SU-DHL-6 (cell line): ENCODE measurements around the gene DLK1.

Source experiments
- H2AFZ ChIP-seq: fragments of 200-600 bp; sonication (generic); 2 replicates; pipeline ENCODE4 v1.6.1; 2014; ENCODE audit warnings: low read depth, mild to moderate bottlenecking, moderate library complexity, mixed read lengths, antibody characterized with exemption, low read length; ENCODE audit not compliant: severe bottlenecking
- H3F3A ChIP-seq: fragments of 200-600 bp; shearing (Covaris generic); 2 replicates; pipeline ENCODE4 v1.6.0; 2016; ENCODE audit warnings: antibody characterized with exemption, mild to moderate bottlenecking; ENCODE audit not compliant: insufficient read depth
- H3K27ac ChIP-seq: fragments of 200-600 bp; sonication (generic); 2 replicates; pipeline ENCODE4 v1.5.1; 2016; ENCODE audit warnings: low read depth, mild to moderate bottlenecking, low read length, moderate library complexity, mixed read lengths
- H3K27me3 ChIP-seq: fragments of 200-600 bp; sonication (generic), shearing (Covaris generic); 2 replicates; pipeline ENCODE4 v1.6.0; 2014; ENCODE audit warnings: mild to moderate bottlenecking, low read length
- H3K36me3 ChIP-seq: fragments of 200-600 bp; sonication (generic); 2 replicates; pipeline ENCODE4 v1.6.1; 2014; ENCODE audit warnings: mild to moderate bottlenecking, low read length, mixed read lengths
- H3K4me2 ChIP-seq: fragments of 300-600, 200-600 bp; shearing (Covaris generic), sonication (generic); 2 replicates; pipeline ENCODE4 v1.6.0; 2014; ENCODE audit warnings: low read length, low read depth, mild to moderate bottlenecking; ENCODE audit not compliant: poor library complexity, severe bottlenecking
- H3K4me3 ChIP-seq: fragments of 200-600 bp; sonication (generic); 2 replicates; pipeline ENCODE4 v1.5.1; 2014; ENCODE audit warnings: antibody characterized with exemption, low read length, mild to moderate bottlenecking, mixed read lengths; ENCODE audit not compliant: insufficient read depth, poor library complexity, severe bottlenecking
- H3K79me2 ChIP-seq: fragments of 200-600 bp; sonication (generic); 2 replicates; pipeline ENCODE4 v1.6.1; 2014; ENCODE audit warnings: mild to moderate bottlenecking, low read length, moderate library complexity; ENCODE audit not compliant: insufficient read depth
- H3K9ac ChIP-seq: fragments of 200-600 bp; sonication (generic); 2 replicates; pipeline ENCODE4 v1.7.0; 2014; ENCODE audit warnings: mild to moderate bottlenecking, low read length
- H3K9me2 ChIP-seq: fragments of 200-600 bp; sonication (generic); replicated peaks from 2 replicates; pipeline ENCODE4 v1.6.1; 2014; ENCODE audit warnings: low read length; ENCODE audit not compliant: insufficient read depth
- H3K9me3 ChIP-seq: fragments of 200-600 bp; sonication (generic); 2 replicates; pipeline ENCODE4 v1.6.1; 2014; ENCODE audit warnings: low read length, mixed read lengths; ENCODE audit not compliant: insufficient read depth
- H4K20me1 ChIP-seq: fragments of 200-600 bp; sonication (generic); 2 replicates; pipeline ENCODE4 v1.6.1; 2014; ENCODE audit warnings: low read depth, mild to moderate bottlenecking, antibody characterized with exemption, low read length, moderate library complexity, mixed read lengths
- CTCF ChIP-seq: fragments of 200-600 bp; sonication (generic); IDR thresholded peaks from one replicate; pipeline ENCODE4 v1.5.1; 2017; ENCODE audit warnings: antibody characterized with exemption, mild to moderate bottlenecking, low read length, moderate library complexity; ENCODE audit not compliant: insufficient read depth, poor library complexity, severe bottlenecking
- EZH2phosphoT487 ChIP-seq: fragments of 200-600 bp; sonication (generic), shearing (Covaris generic); conservative IDR thresholded peaks from 2 replicates; pipeline ENCODE4 v1.6.1; 2018; ENCODE audit warnings: mild to moderate bottlenecking, antibody characterized with exemption, low read length, moderate library complexity, mixed read lengths

The DLK1 gene

GRCh38 chr14:100684154-100684553 is 42.5 kb upstream of the DLK1 start:
- no peaks in the 10 kb centered on the region for H3K36me3 ChIP-seq
- no peaks in the 10 kb centered on the region for H3K9me3 ChIP-seq
- H3F3A ChIP-seq: no peaks in the 10 kb centered on the region
- H3K4me2 ChIP-seq: no peak overlapping the region
- H3K9me2 ChIP-seq: no peaks in the 10 kb centered on the region
- H3K4me3 ChIP-seq: no peak overlapping the region
- no peak overlapping the region for H2AFZ ChIP-seq
- no peaks in the 10 kb centered on the region for H4K20me1 ChIP-seq
- H3K9ac ChIP-seq: no peak overlapping the region
- H3K27me3 ChIP-seq: no peaks in the 10 kb centered on the region
- H3K79me2 ChIP-seq: no peaks in the 10 kb centered on the region
- TF ChIP-seq CTCF (no peak), EZH2phosphoT487 (no peak)
- no peak overlapping the region for H3K27ac ChIP-seq

- no peaks in the 10 kb centered on the region for H4K20me1 ChIP-seq
- H3K9me3 ChIP-seq: no peaks in the 10 kb centered on the region
- no peaks in the 10 kb centered on the region for H3K9me2 ChIP-seq
- H3K79me2 ChIP-seq: no peaks in the 10 kb centered on the region
- no peak overlapping the region for H3K27ac ChIP-seq
- H3K27me3 ChIP-seq: no peaks in the 10 kb centered on the region
- H2AFZ ChIP-seq: no peak overlapping the region
- no peak overlapping the region for H3K9ac ChIP-seq
- H3F3A ChIP-seq: no peaks in the 10 kb centered on the region
- H3K4me3 ChIP-seq: no peak overlapping the region
- H3K4me2 ChIP-seq: no peak overlapping the region
- TF ChIP-seq EZH2phosphoT487: no peak
- no peak for TF ChIP-seq CTCF
- no peaks in the 10 kb centered on the region for H3K36me3 ChIP-seq
Measured at GRCh38 chr14:100684961-100685360, 41.7 kb upstream of the DLK1 start.

GRCh38 chr14:100686858-100687257 is 39.8 kb upstream of the DLK1 start:
- H3K36me3 ChIP-seq: no peaks in the 10 kb centered on the region
- no peaks in the 10 kb centered on the region for H3K27me3 ChIP-seq
- no peaks in the 10 kb centered on the region for H3K79me2 ChIP-seq
- H4K20me1 ChIP-seq: no peaks in the 10 kb centered on the region
- no peaks in the 10 kb centered on the region for H3K9me3 ChIP-seq
- no peak overlapping the region for H3K9ac ChIP-seq
- H3K4me3 ChIP-seq: no peak overlapping the region
- no peak overlapping the region for H2AFZ ChIP-seq
- H3F3A ChIP-seq: no peaks in the 10 kb centered on the region
- TF ChIP-seq EZH2phosphoT487 (no peak), CTCF (no peak)
- no peak overlapping the region for H3K4me2 ChIP-seq
- H3K27ac ChIP-seq: no peak overlapping the region
- H3K9me2 ChIP-seq: no peaks in the 10 kb centered on the region

- Histone ChIP-seq H3K27me3 (no peaks in the 10 kb centered on the region), H3K9me2 (no peaks in the 10 kb centered on the region), H3K9me3 (no peaks in the 10 kb centered on the region)
Measured at GRCh38 chr14:100687386-100687785, 39.3 kb upstream of the DLK1 start.

More at GRCh38 chr14:100687386-100687785, 39.3 kb upstream of the DLK1 start:
- Histone ChIP-seq H3F3A (no peaks in the 10 kb centered on the region), H3K79me2 (no peaks in the 10 kb centered on the region), H3K27ac (no peak overlapping the region), H2AFZ (no peak overlapping the region), H3K4me2 (no peak overlapping the region), H3K36me3 (no peaks in the 10 kb centered on the region), H3K9ac (no peak overlapping the region), H4K20me1 (no peaks in the 10 kb centered on the region), H3K4me3 (no peak overlapping the region)
- TF ChIP-seq EZH2phosphoT487 (no peak), CTCF (no peak)
